ENCODE data around the gene FOXRED2. TPM values are rescaled to one million over a fixed set of nuclear protein-coding genes. Genes with fewer than 3 reads are reported as not detected.

FOXRED2 gene
- polyA plus RNA-seq, 1 donor from 2014 or later: 7.9 TPM

- H3K4me2 ChIP-seq (ENCODE audit: low read length): no peak overlapping the region
- no peaks in the 10 kb centered on the region for H3K9me3 ChIP-seq (ENCODE audit: low read length)
- no peak overlapping the region for H3K4me3 ChIP-seq (ENCODE audit: low read length)
- no peaks in the 10 kb centered on the region for H3K79me2 ChIP-seq (replicated peaks; ENCODE audit: insufficient read depth, low read length)
- no peaks in the 10 kb centered on the region for H3K9me2 ChIP-seq (ENCODE audit: insufficient read depth, low read length)
- TF ChIP-seq EP300 (conservative IDR thresholded peaks at IDR 0.05; ENCODE audit: poor library complexity, severe bottlenecking): no peak
- TF ChIP-seq MXI1 (conservative IDR thresholded peaks at IDR 0.05; ENCODE audit: poor library complexity, severe bottlenecking): no peak
- TF ChIP-seq RAD21 (conservative IDR thresholded peaks at IDR 0.05): no peak
- no peak for TF ChIP-seq TAF1 (IDR thresholded peaks at IDR 0.05; ENCODE audit: low read depth)
- TF ChIP-seq CTCF (IDR thresholded peaks at IDR 0.05; ENCODE audit: poor library complexity, severe bottlenecking): no peak
- TF ChIP-seq SMC3 (conservative IDR thresholded peaks at IDR 0.05; ENCODE audit: poor library complexity): no peak
- TF ChIP-seq REST (IDR thresholded peaks at IDR 0.05; ENCODE audit: borderline replicate concordance): no peak
- TF ChIP-seq POLR2AphosphoS5 (IDR thresholded peaks at IDR 0.05): no peak
- TF ChIP-seq EZH2 (IDR thresholded peaks at IDR 0.05; ENCODE audit: borderline replicate concordance, insufficient read depth, low read length, poor library complexity, severe bottlenecking): no peak
- H4K20me1 ChIP-seq (ENCODE audit: insufficient read depth): no peaks in the 10 kb centered on the region
- H3K27me3 ChIP-seq (ENCODE audit: insufficient read depth, low read depth, low read length): no peaks in the 10 kb centered on the region
- no peak overlapping the region for H3K9ac ChIP-seq (ENCODE audit: low read length)
- H3K36me3 ChIP-seq (ENCODE audit: insufficient read depth, low read length): no peaks in the 10 kb centered on the region
- no peak overlapping the region for H2AFZ ChIP-seq (ENCODE audit: low read depth, low read length)
- H3K27ac ChIP-seq (ENCODE audit: low read length): no peak overlapping the region
- H3F3A ChIP-seq (ENCODE audit: insufficient read depth, low read length, poor library complexity, severe bottlenecking): no peaks in the 10 kb centered on the region
Observed at GRCh38 chr22:36540867-36541642, 34.2 kb upstream of the FOXRED2 start.

GRCh38 chr22:36538529-36538928, 31.7 kb upstream of the FOXRED2 start:
- Histone ChIP-seq H3K4me2 (ENCODE audit: low read length) (no peak overlapping the region), H3K27me3 (ENCODE audit: insufficient read depth, low read depth, low read length) (no peaks in the 10 kb centered on the region), H3K36me3 (ENCODE audit: insufficient read depth, low read length) (no peaks in the 10 kb centered on the region), H3K9me2 (ENCODE audit: insufficient read depth, low read length) (no peaks in the 10 kb centered on the region), H2AFZ (ENCODE audit: low read depth, low read length) (no peak overlapping the region), H3K9me3 (ENCODE audit: low read length) (no peaks in the 10 kb centered on the region), H4K20me1 (ENCODE audit: insufficient read depth) (no peaks in the 10 kb centered on the region), H3F3A (ENCODE audit: insufficient read depth, low read length, poor library complexity, severe bottlenecking) (no peaks in the 10 kb centered on the region), H3K79me2 (replicated peaks; ENCODE audit: insufficient read depth, low read length) (no peaks in the 10 kb centered on the region), H3K9ac (ENCODE audit: low read length) (no peak overlapping the region), H3K4me3 (ENCODE audit: low read length) (no peak overlapping the region), H3K27ac (ENCODE audit: low read length) (no peak overlapping the region)
- TF ChIP-seq CTCF (IDR thresholded peaks at IDR 0.05; ENCODE audit: poor library complexity, severe bottlenecking) (no peak), TAF1 (IDR thresholded peaks at IDR 0.05; ENCODE audit: low read depth) (no peak), POLR2AphosphoS5 (IDR thresholded peaks at IDR 0.05) (no peak), RAD21 (conservative IDR thresholded peaks at IDR 0.05) (no peak), MXI1 (conservative IDR thresholded peaks at IDR 0.05; ENCODE audit: poor library complexity, severe bottlenecking) (no peak), EP300 (conservative IDR thresholded peaks at IDR 0.05; ENCODE audit: poor library complexity, severe bottlenecking) (no peak), SMC3 (conservative IDR thresholded peaks at IDR 0.05; ENCODE audit: poor library complexity) (no peak), REST (IDR thresholded peaks at IDR 0.05; ENCODE audit: borderline replicate concordance) (no peak), EZH2 (IDR thresholded peaks at IDR 0.05; ENCODE audit: borderline replicate concordance, insufficient read depth, low read length, poor library complexity, severe bottlenecking) (no peak)

All from neural cell (in vitro differentiated cells).